Stimulated activated naive CD8-positive, alpha-beta T cell treated with anti-CD3 and anti-CD28 coated beads, Interleukin-15, Interleukin-2, amounts not matched to agents 100 ng/mL and 50 ng/mL, for 24 hours (primary cell): ENCODE results near the gene SLC2A10.

ENCODE experiments used
- H3K27ac Mint-ChIP-seq: one replicate; pipeline ENCODE4 v1.8.0; 2021; ENCODE audit warnings: mild to moderate bottlenecking, mixed read lengths
- H3K27me3 Mint-ChIP-seq: one replicate; pipeline ENCODE4 v1.8.0; 2021; ENCODE audit warnings: mixed read lengths
- H3K36me3 Mint-ChIP-seq: one replicate; pipeline ENCODE4 v1.8.0; 2021; ENCODE audit warnings: low read depth, mixed read lengths
- H3K4me1 Mint-ChIP-seq: one replicate; pipeline ENCODE4 v1.8.0; 2021; ENCODE audit warnings: low read depth, mixed read lengths
- H3K4me3 Mint-ChIP-seq: one replicate; pipeline ENCODE4 v1.8.0; 2021; ENCODE audit warnings: mild to moderate bottlenecking, mixed read lengths
- H3K9me3 Mint-ChIP-seq: one replicate; pipeline ENCODE4 v1.8.0; 2021; ENCODE audit warnings: mixed read lengths

SLC2A10 gene

DNA sequence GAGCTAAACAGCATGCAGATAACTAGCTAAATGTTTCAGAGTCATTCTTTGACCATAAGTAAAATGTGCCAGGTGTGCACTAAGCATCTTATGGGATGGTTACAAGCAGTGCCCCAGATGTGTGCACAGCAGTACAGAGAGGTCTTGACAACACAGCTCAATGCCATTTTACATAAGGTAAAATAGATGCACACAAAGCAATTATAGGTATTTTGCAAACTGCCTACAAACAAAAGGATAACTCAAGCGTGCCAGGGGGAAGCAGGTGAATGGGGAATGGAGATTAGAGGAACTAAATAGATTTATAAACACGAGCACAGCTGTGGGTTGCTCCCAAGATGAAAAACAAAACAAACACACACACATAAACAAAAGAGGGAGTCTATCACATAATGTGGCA, 64.8 kb downstream of the SLC2A10 start:
- Mint-ChIP-seq H3K4me3 (no peak overlapping the region), H3K4me1 (no peaks in the 10 kb centered on the region), H3K36me3 (no peaks in the 10 kb centered on the region), H3K27ac (no peak overlapping the region), H3K9me3 (no peaks in the 10 kb centered on the region), H3K27me3 (peaks cover 41% of the 10 kb centered on the region)

DNA sequence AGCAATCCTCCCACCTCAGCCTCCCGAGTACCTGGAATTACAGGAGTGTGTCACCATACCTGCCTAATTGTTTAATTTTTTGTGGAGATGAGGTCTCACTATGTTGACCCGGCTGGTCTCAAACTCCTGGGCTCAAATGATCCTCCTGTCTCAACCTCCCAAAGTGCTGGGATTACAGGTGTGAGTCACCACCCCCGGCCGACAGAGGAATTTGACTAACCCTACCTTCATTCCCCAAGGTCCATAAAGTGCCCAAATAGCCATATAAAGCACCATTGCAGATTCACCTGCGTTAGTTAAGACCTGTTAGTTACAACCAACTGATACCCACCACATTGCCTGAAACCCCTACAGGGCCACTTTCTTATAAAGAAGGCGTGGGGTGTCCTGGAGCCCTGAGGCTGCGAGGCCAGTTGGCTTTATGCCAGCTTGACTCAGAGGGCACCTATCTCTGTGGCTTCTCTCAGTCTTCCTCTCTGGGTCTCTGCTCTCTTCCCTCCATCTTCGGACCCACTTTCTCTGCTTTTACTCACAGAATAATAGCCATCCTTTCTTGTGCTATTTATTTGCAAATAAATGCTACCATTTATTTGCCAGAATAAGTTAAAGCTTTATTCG, 65.6 kb downstream of the SLC2A10 start:
- peaks cover 41% of the 10 kb centered on the region for H3K27me3 Mint-ChIP-seq

DNA sequence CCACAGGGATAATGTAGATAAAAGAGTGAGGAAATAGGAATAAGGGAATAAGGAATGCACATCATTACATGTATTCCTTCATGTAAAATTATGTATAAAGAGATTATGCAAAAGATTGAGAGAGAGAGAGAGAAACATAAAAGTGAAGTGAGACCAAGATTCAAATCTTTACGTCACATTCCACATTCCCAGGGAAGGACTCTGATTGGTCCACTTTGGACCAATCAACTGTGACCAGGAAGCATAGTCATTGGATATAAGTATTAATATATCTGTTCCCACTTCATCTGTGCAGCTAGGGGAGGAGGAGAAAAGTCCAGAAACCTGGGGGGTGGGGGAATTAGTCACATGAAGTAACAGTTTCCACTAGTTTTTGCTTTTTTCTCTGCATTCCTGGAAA, 66.4 kb downstream of the SLC2A10 start:
- Mint-ChIP-seq H3K9me3 (no peaks in the 10 kb centered on the region), H3K4me3 (no peak overlapping the region)

More for the DNA sequence above, 65.6 kb downstream of the SLC2A10 start:
- no peak overlapping the region for H3K4me3 Mint-ChIP-seq
- H3K36me3 Mint-ChIP-seq, result no peaks in the 10 kb centered on the region
- H3K27ac Mint-ChIP-seq, result no peak overlapping the region
- H3K4me1 Mint-ChIP-seq, result no peaks in the 10 kb centered on the region
- no peaks in the 10 kb centered on the region for H3K9me3 Mint-ChIP-seq

DNA sequence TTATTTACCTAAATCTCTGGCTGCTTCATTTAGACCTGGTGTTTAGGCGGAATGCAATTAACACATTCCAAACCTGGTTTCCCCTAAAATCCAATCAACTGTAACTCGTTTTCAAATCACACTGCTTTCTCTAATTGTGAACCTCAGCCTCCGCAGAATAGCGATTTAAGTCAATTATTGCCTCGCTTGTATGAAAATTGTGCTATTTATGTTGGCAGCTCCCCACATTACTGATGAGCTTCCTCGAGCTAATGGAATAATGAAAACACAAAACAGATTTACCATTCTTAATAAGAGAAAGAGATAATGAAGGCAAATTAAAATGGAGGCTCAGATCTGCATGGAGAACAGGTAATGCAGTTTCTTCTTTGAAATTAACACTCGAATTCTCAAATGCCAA, 67.9 kb downstream of the SLC2A10 start:
- H3K4me1 Mint-ChIP-seq, result no peaks in the 10 kb centered on the region
- H3K4me3 Mint-ChIP-seq, result no peak overlapping the region
- H3K27ac Mint-ChIP-seq, result no peak overlapping the region
- H3K9me3 Mint-ChIP-seq, result no peaks in the 10 kb centered on the region
- no peaks in the 10 kb centered on the region for H3K36me3 Mint-ChIP-seq
- H3K27me3 Mint-ChIP-seq, result peaks cover 32% of the 10 kb centered on the region

More for the DNA sequence above, 66.4 kb downstream of the SLC2A10 start:
- Mint-ChIP-seq H3K27me3 (peaks cover 34% of the 10 kb centered on the region), H3K36me3 (no peaks in the 10 kb centered on the region), H3K27ac (no peak overlapping the region), H3K4me1 (no peaks in the 10 kb centered on the region)

DNA sequence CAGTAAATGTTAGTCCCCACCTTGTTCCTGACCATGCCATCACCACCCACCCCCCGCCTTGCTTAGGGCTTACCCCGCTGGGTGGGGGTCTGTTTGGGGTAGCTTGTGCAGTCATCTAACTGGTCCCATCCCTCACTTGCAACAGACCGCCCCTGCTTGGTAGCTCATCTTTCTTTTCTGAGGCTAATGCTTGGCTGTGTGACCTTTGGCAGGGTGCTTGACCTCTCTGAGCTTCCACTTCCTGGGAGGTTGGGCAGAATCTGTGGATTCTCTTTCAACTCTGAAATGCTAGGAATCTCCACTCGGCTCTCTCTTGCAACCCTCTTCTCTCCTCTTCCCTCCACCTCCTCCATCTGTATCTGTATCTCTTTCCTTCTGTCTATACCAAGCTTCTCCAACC, 70.4 kb downstream of the SLC2A10 start:
- H3K27ac Mint-ChIP-seq, result no peak overlapping the region
- no peak overlapping the region for H3K4me3 Mint-ChIP-seq
- H3K36me3 Mint-ChIP-seq, result no peaks in the 10 kb centered on the region
- H3K9me3 Mint-ChIP-seq, result no peaks in the 10 kb centered on the region
- H3K27me3 Mint-ChIP-seq, result peaks cover 16% of the 10 kb centered on the region
- no peaks in the 10 kb centered on the region for H3K4me1 Mint-ChIP-seq

DNA sequence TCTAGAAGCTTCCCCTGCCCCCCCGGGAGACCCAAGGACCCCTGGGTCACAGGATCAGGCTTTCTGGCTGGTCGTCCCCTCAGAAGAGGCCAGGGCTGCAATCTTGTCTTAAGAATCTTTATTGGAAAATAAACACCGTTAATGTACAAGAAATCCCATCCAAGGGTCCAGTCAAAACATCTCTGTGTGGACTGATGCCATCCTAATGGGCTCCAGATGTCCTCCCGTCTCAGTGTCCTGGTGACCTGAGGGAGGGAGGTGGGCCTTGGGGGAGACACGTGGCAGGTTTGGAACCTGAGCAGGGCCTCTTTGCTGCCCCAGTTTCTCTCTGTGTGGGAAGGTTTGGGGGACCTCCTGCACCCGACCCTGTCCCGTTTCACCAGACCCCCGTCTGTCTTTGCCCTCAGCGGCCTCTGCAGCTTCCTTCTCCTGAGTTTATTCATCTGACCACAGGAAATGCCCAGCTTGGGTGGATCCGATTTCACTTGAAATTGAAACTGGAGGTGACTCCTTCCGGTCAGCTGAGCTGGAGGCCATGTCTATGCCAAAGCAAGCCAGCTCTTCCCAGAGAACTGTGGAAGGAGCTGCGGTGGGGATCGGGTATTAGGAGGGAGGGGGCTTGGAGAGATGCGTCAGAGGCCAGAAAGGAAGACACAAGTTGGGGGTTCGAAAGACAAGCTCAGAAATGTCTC, 75.1 kb downstream of the SLC2A10 start:
- Mint-ChIP-seq H3K9me3 (no peaks in the 10 kb centered on the region), H3K27ac (no peak overlapping the region), H3K4me3 (no peak overlapping the region), H3K36me3 (no peaks in the 10 kb centered on the region), H3K4me1 (no peaks in the 10 kb centered on the region), H3K27me3 (peaks cover 8% of the 10 kb centered on the region)
